Measurements from ENCODE around the gene THSD7A.

The THSD7A gene

GRCh38 chr7:11817111-11817740 lies 14.8 kb downstream of the THSD7A start:
- Histone ChIP-seq H3K4me1 (ENCODE audit: control insufficient read depth, insufficient read depth, low read length) (no peaks in the 10 kb centered on the region), H3K36me3 (ENCODE audit: control insufficient read depth, insufficient read depth, low read length) (no peaks in the 10 kb centered on the region), H3K27me3 (ENCODE audit: control insufficient read depth, insufficient read depth, low read length, poor library complexity, severe bottlenecking) (no peaks in the 10 kb centered on the region), H3K4me3 (ENCODE audit: insufficient read depth, low read depth, low read length) (no peak overlapping the region), H3K27ac (ENCODE audit: insufficient read depth, low read depth, low read length, poor library complexity, severe bottlenecking) (no peak overlapping the region), H3K9me3 (ENCODE audit: control insufficient read depth, low read length) (no peaks in the 10 kb centered on the region)
- 70 to 76% methylated on average over 3 to 4 of the region's 4 CpGs for WGBS, 2 experiments

DNA sequence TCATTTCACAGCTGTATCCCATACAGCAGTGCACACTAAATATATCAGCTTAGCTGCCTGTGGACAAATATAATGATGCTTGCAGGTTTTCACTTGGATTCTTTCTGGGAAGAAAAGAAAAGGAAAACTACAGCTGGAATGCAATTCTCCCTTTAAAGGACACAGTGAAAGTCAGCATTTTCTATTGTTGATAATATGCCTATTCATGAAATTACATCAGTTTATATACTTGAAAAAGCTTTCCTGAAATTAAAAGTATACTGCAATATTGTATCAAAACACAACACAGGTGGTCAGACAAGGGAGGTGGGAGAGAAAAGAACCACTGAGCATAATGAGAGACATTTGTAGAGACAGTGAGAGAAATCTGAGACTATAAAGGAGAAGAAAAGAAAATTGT lies 20.3 kb downstream of the THSD7A start:
- H3K9me3 ChIP-seq (ENCODE audit: control insufficient read depth, low read length): no peaks in the 10 kb centered on the region
- H3K27ac ChIP-seq (ENCODE audit: insufficient read depth, low read depth, low read length, poor library complexity, severe bottlenecking): no peak overlapping the region
- H3K36me3 ChIP-seq (ENCODE audit: control insufficient read depth, insufficient read depth, low read length): no peaks in the 10 kb centered on the region
- H3K4me3 ChIP-seq (ENCODE audit: insufficient read depth, low read depth, low read length): no peak overlapping the region
- no peaks in the 10 kb centered on the region for H3K4me1 ChIP-seq (ENCODE audit: control insufficient read depth, insufficient read depth, low read length)
- H3K27me3 ChIP-seq (ENCODE audit: control insufficient read depth, insufficient read depth, low read length, poor library complexity, severe bottlenecking): no peaks in the 10 kb centered on the region

- no peak overlapping the region for H3K4me3 ChIP-seq (ENCODE audit: insufficient read depth, low read depth, low read length)
- H3K36me3 ChIP-seq (ENCODE audit: control insufficient read depth, insufficient read depth, low read length): no peaks in the 10 kb centered on the region
- no peaks in the 10 kb centered on the region for H3K9me3 ChIP-seq (ENCODE audit: control insufficient read depth, low read length)
- no peaks in the 10 kb centered on the region for H3K4me1 ChIP-seq (ENCODE audit: control insufficient read depth, insufficient read depth, low read length)
- 81 to 82% methylated on average over 4 of the region's 4 CpGs for WGBS, 2 experiments
- H3K27me3 ChIP-seq (ENCODE audit: control insufficient read depth, insufficient read depth, low read length, poor library complexity, severe bottlenecking): no peaks in the 10 kb centered on the region
- no peak overlapping the region for H3K27ac ChIP-seq (ENCODE audit: insufficient read depth, low read depth, low read length, poor library complexity, severe bottlenecking)
Observed at GRCh38 chr7:11810043-11810625, 21.9 kb downstream of the THSD7A start.

- Histone ChIP-seq H3K36me3 (ENCODE audit: control insufficient read depth, insufficient read depth, low read length) (no peaks in the 10 kb centered on the region), H3K4me1 (ENCODE audit: control insufficient read depth, insufficient read depth, low read length) (no peaks in the 10 kb centered on the region), H3K4me3 (ENCODE audit: insufficient read depth, low read depth, low read length) (no peak overlapping the region), H3K9me3 (ENCODE audit: control insufficient read depth, low read length) (no peaks in the 10 kb centered on the region), H3K27me3 (ENCODE audit: control insufficient read depth, insufficient read depth, low read length, poor library complexity, severe bottlenecking) (no peaks in the 10 kb centered on the region), H3K27ac (ENCODE audit: insufficient read depth, low read depth, low read length, poor library complexity, severe bottlenecking) (no peak overlapping the region)
- 78 to 100% methylated on average over 2 of the region's 2 CpGs for WGBS, 2 experiments
Observed at GRCh38 chr7:11807000-11807399, 25.0 kb downstream of the THSD7A start.

DNA sequence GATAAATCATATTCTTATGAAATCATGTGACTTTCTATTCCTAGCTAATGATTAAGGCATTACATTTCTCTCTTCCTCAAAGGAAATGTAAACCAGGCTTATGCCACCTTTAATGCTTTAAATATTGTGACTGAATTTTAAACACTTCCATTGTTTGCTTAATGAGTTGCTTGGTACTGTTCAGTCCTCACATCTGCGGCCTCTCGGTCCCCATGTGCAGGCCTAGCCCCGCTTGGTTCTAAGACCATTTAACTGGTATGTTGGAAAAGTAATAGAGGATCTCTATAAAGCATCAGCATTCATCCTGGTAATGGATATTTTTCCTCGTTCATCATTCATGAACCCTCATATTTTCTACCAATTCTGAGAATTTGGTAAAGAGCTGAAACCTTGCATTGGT lies 27.4 kb downstream of the THSD7A start:
- 93 to 96% methylated on average over 4 of the region's 4 CpGs for WGBS, 2 experiments
- H3K9me3 ChIP-seq (ENCODE audit: control insufficient read depth, low read length): no peaks in the 10 kb centered on the region
- H3K4me3 ChIP-seq (ENCODE audit: insufficient read depth, low read depth, low read length): no peak overlapping the region
- H3K4me1 ChIP-seq (ENCODE audit: control insufficient read depth, insufficient read depth, low read length): no peaks in the 10 kb centered on the region
- no peaks in the 10 kb centered on the region for H3K36me3 ChIP-seq (ENCODE audit: control insufficient read depth, insufficient read depth, low read length)
- no peaks in the 10 kb centered on the region for H3K27me3 ChIP-seq (ENCODE audit: control insufficient read depth, insufficient read depth, low read length, poor library complexity, severe bottlenecking)
- no peak overlapping the region for H3K27ac ChIP-seq (ENCODE audit: insufficient read depth, low read depth, low read length, poor library complexity, severe bottlenecking)

DNA sequence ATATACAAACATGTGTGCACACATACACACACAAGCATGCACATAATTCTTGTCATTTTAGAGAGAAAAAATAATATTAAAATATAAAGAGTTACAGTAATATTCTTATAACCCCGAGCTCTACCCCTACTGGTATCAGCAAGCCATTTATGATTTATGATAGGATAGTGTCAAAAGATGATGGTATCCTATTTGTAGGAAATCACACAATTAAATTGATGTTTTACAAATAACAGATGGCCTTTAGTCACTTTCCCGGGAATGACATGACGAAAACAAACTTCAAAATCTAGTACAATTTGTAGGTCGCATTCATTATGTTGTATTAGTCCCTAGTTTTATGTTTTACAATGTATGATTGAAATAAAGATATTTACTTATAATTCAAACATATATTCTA lies 36.8 kb downstream of the THSD7A start:
- 100% methylated on average over 1 of the region's 4 CpGs; no CpG with 5 or more reads in 1 of the 2 experiments for WGBS, 2 experiments

GRCh38 chr7:11792166-11792565 lies 39.8 kb downstream of the THSD7A start:
- H3K36me3 ChIP-seq (ENCODE audit: control insufficient read depth, insufficient read depth, low read length): no peaks in the 10 kb centered on the region
- 95 to 96% methylated on average over 4 of the region's 4 CpGs for whole genome bisulfite sequencing, 2 experiments
- H3K4me3 ChIP-seq (ENCODE audit: insufficient read depth, low read depth, low read length): no peak overlapping the region
- H3K27me3 ChIP-seq (ENCODE audit: control insufficient read depth, insufficient read depth, low read length, poor library complexity, severe bottlenecking): no peaks in the 10 kb centered on the region
- no peak overlapping the region for H3K27ac ChIP-seq (ENCODE audit: insufficient read depth, low read depth, low read length, poor library complexity, severe bottlenecking)
- H3K9me3 ChIP-seq (ENCODE audit: control insufficient read depth, low read length): no peaks in the 10 kb centered on the region
- H3K4me1 ChIP-seq (ENCODE audit: control insufficient read depth, insufficient read depth, low read length): no peaks in the 10 kb centered on the region

More for the DNA sequence above, 36.8 kb downstream of the THSD7A start:
- Histone ChIP-seq H3K27me3 (ENCODE audit: control insufficient read depth, insufficient read depth, low read length, poor library complexity, severe bottlenecking) (no peaks in the 10 kb centered on the region), H3K36me3 (ENCODE audit: control insufficient read depth, insufficient read depth, low read length) (no peaks in the 10 kb centered on the region), H3K4me3 (ENCODE audit: insufficient read depth, low read depth, low read length) (no peak overlapping the region), H3K27ac (ENCODE audit: insufficient read depth, low read depth, low read length, poor library complexity, severe bottlenecking) (no peak overlapping the region), H3K9me3 (ENCODE audit: control insufficient read depth, low read length) (no peaks in the 10 kb centered on the region), H3K4me1 (ENCODE audit: control insufficient read depth, insufficient read depth, low read length) (no peaks in the 10 kb centered on the region)

DNA sequence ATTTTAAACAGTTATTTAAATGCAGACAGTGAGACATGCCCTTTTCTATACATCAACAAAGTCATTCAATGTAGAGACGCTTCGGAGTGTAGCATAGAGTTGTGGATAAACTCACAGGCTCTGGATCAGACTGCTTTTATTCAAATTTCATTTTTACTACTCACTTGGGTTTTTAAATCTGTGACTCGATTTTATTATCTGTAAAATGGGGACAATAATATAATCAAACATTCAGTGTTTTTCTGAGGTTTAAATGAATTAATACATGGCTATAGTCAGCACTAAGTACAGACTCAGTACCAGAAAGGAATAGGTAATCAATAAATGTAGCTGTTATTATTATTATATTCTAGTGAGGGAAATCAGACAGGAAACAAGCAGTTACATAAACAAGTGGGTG lies 43.4 kb downstream of the THSD7A start:
- H3K36me3 ChIP-seq (ENCODE audit: control insufficient read depth, insufficient read depth, low read length): no peaks in the 10 kb centered on the region
- H3K27me3 ChIP-seq (ENCODE audit: control insufficient read depth, insufficient read depth, low read length, poor library complexity, severe bottlenecking): no peaks in the 10 kb centered on the region
- no peaks in the 10 kb centered on the region for H3K9me3 ChIP-seq (ENCODE audit: control insufficient read depth, low read length)
- H3K4me3 ChIP-seq (ENCODE audit: insufficient read depth, low read depth, low read length): no peak overlapping the region
- no peaks in the 10 kb centered on the region for H3K4me1 ChIP-seq (ENCODE audit: control insufficient read depth, insufficient read depth, low read length)
- no peak overlapping the region for H3K27ac ChIP-seq (ENCODE audit: insufficient read depth, low read depth, low read length, poor library complexity, severe bottlenecking)
- 94 to 95% methylated on average over 2 of the region's 3 CpGs for WGBS, 2 experiments

DNA sequence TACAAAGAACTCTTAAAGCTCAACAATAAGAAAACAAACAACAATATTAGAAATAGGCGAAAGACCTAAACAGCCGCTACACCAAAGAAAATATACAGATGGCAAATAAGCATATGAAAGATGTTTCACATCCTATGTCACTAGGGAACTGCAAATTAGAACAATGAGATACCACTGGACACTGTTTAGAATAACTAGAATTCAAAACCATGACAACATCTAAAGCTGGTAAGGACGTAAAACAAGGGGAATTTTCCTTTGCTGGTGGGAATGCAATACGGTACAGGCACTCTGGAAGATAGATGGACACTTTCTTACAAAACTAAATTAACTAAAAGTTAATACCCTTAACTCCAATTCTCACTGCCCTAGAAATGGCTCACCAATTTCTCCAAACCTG lies 44.5 kb downstream of the THSD7A start:
- no peaks in the 10 kb centered on the region for H3K27me3 ChIP-seq (ENCODE audit: control insufficient read depth, insufficient read depth, low read length, poor library complexity, severe bottlenecking)
- H3K9me3 ChIP-seq (ENCODE audit: control insufficient read depth, low read length): no peaks in the 10 kb centered on the region
- H3K36me3 ChIP-seq (ENCODE audit: control insufficient read depth, insufficient read depth, low read length): no peaks in the 10 kb centered on the region
- H3K27ac ChIP-seq (ENCODE audit: insufficient read depth, low read depth, low read length, poor library complexity, severe bottlenecking): no peak overlapping the region
- 71 to 88% methylated on average over 2 to 4 of the region's 4 CpGs for WGBS, 2 experiments
- H3K4me3 ChIP-seq (ENCODE audit: insufficient read depth, low read depth, low read length): no peak overlapping the region
- no peaks in the 10 kb centered on the region for H3K4me1 ChIP-seq (ENCODE audit: control insufficient read depth, insufficient read depth, low read length)

- H3K36me3 ChIP-seq (ENCODE audit: control insufficient read depth, insufficient read depth, low read length): no peaks in the 10 kb centered on the region
- H3K27ac ChIP-seq (ENCODE audit: insufficient read depth, low read depth, low read length, poor library complexity, severe bottlenecking): no peak overlapping the region
- no peaks in the 10 kb centered on the region for H3K9me3 ChIP-seq (ENCODE audit: control insufficient read depth, low read length)
- 87 to 96% methylated on average over 2 of the region's 2 CpGs for WGBS, 2 experiments
- H3K4me3 ChIP-seq (ENCODE audit: insufficient read depth, low read depth, low read length): no peak overlapping the region
- H3K27me3 ChIP-seq (ENCODE audit: control insufficient read depth, insufficient read depth, low read length, poor library complexity, severe bottlenecking): no peaks in the 10 kb centered on the region
- H3K4me1 ChIP-seq (ENCODE audit: control insufficient read depth, insufficient read depth, low read length): no peaks in the 10 kb centered on the region
Observed at GRCh38 chr7:11786186-11786585, 45.8 kb downstream of the THSD7A start.

Measured in ectodermal cell (in vitro differentiated cells).